Smooth muscle cell (in vitro differentiated cells): ENCODE data around the gene ATP6V0D1. TPM values are rescaled to one million over a fixed set of nuclear protein-coding genes. Genes with fewer than 3 reads are reported as not detected.

Source experiments
- DNase-seq: peaks from one replicate; lab custom pipeline; 2025; ENCODE audit not compliant: unreplicated experiment; lab: John Stamatoyannopoulos, UW
- H2AFZ ChIP-seq: fragments of 200-600 bp; sonication (generic); 2 replicates; pipeline ENCODE4 v1.6.0; 2016; ENCODE audit warnings: antibody characterized with exemption, low read depth, mild to moderate bottlenecking
- H3F3A ChIP-seq: fragments of 200-600 bp; sonication (generic); 2 replicates; pipeline ENCODE4 v1.6.0; 2017; ENCODE audit warnings: antibody characterized with exemption, low read depth
- H3K27ac ChIP-seq: fragments of 200-600 bp; sonication (generic); 2 replicates; pipeline ENCODE4 v1.5.1; 2016; ENCODE audit warnings: low read depth, mild to moderate bottlenecking
- H3K27me3 ChIP-seq: fragments of 200-600 bp; sonication (generic); 2 replicates; pipeline ENCODE4 v1.6.1; 2016; ENCODE audit warnings: low read depth, mild to moderate bottlenecking
- H3K36me3 ChIP-seq: fragments of 200-600 bp; sonication (generic); 2 replicates; pipeline ENCODE4 v1.5.1; 2016; ENCODE audit warnings: low read depth
- H3K4me1 ChIP-seq: fragments of 200-600 bp; sonication (generic); 2 replicates; pipeline ENCODE4 v1.5.1; 2016; ENCODE audit warnings: low read depth
- H3K4me2 ChIP-seq: fragments of 200-600 bp; sonication (generic); 2 replicates; pipeline ENCODE4 v1.6.0; 2016; ENCODE audit warnings: mild to moderate bottlenecking
- H3K4me3 ChIP-seq: fragments of 200-600 bp; sonication (generic); 2 replicates; pipeline ENCODE4 v1.5.1; 2016; ENCODE audit warnings: mild to moderate bottlenecking
- H3K79me2 ChIP-seq: fragments of 200-600 bp; sonication (generic); 2 replicates; pipeline ENCODE4 v1.6.0; 2016; ENCODE audit warnings: low read depth, mild to moderate bottlenecking
- H3K9ac ChIP-seq: fragments of 200-600 bp; sonication (generic); 2 replicates; pipeline ENCODE4 v1.6.0; 2016; ENCODE audit warnings: low read depth
- H3K9me3 ChIP-seq: fragments of 200-600 bp; sonication (generic); replicated peaks from 2 replicates; pipeline ENCODE4 v1.5.1; 2016; ENCODE audit warnings: low read depth
- H4K20me1 ChIP-seq: fragments of 200-600 bp; sonication (generic); 2 replicates; pipeline ENCODE4 v1.6.0; 2016; ENCODE audit warnings: low read depth
- WGBS: methylation state at CpG from one replicate; pipeline ENCODE4 v1.1.7; 2016; ENCODE audit warnings: low lambda C conversion rate; 5-methylcytosine and 5-hydroxymethylcytosine counted together
- polyA plus RNA-seq: library from polyadenylated mRNA; unstranded; fragments of >200 nt; fragmentation: Nextera tagmentation; extraction: Ambion mirVana; gene quantifications from 2 replicates; pipeline ENCODE4 v1.2.1, GENCODE V29; 2016
- total RNA-seq: library from RNA; depleted of rRNA; stranded (reverse); fragments of >200 nt; gene quantifications from 2 replicates; pipeline ENCODE4 v1.2.3, GENCODE V29; 2014
- TF ChIP-seq, protein P1 (sequence below): fragments of 200-600 bp; sonication (generic); IDR thresholded peaks from 2 replicates; pipeline ENCODE4 v1.5.1; 2017; ENCODE audit warnings: borderline replicate concordance, mild to moderate bottlenecking, antibody characterized with exemption; ENCODE audit not compliant: insufficient read depth, poor library complexity, severe bottlenecking

The ATP6V0D1 gene
- total and polyA plus RNA-seq, 2 experiments from 2014 or later: 96.8 to 114 TPM

DNA sequence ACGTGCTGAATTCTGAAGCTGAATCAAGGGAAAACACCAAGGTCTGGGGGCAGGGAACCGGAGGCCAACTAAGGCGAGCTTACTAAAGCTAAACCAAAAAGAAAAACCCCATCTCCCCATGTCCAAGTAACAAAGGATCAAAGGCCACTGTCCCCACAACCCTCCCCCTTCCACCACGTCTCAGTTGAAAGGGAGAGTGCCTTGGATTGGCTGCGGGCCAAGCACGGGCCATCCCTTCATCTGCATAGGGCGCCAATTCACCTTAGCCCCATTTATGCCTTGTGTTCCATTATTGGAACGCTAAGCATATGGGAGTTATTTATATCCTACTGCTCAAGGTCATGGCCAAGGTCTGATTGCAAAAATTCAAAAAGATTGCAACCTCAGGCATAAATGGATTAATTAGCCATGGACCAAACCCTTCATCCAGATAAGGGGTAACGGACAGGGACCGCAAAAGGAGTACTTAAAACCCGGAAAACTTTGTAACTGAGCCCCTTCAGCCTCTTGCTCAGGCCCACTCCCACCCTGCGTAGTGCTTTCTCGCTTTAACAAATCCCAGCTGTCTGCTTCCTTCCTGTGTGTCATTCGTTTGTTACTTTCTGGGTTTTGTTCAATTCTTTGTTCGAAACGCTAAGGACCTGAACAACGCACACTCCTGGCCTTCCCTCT lies 740 bp upstream of the ATP6V0D1 start:
- WGBS: 68% methylated on average over 17 of the region's 17 CpGs
- no peak overlapping the region for H3K27ac ChIP-seq
- DNase-seq: no peak
- H3F3A ChIP-seq: no peaks in the 10 kb centered on the region
- H2AFZ ChIP-seq: peak overlapping the region; percentile 64
- no peaks in the 10 kb centered on the region for H3K9me3 ChIP-seq
- peak overlapping the region; percentile 53 for H3K4me3 ChIP-seq
- H3K79me2 ChIP-seq: peaks cover 35% of the 10 kb centered on the region
- no peaks in the 10 kb centered on the region for H3K4me1 ChIP-seq
- H3K36me3 ChIP-seq: no peaks in the 10 kb centered on the region
- peaks cover 30% of the 10 kb centered on the region for H4K20me1 ChIP-seq
- H3K9ac ChIP-seq: peak overlapping the region; percentile 3
- TF ChIP-seq, protein P1, sequence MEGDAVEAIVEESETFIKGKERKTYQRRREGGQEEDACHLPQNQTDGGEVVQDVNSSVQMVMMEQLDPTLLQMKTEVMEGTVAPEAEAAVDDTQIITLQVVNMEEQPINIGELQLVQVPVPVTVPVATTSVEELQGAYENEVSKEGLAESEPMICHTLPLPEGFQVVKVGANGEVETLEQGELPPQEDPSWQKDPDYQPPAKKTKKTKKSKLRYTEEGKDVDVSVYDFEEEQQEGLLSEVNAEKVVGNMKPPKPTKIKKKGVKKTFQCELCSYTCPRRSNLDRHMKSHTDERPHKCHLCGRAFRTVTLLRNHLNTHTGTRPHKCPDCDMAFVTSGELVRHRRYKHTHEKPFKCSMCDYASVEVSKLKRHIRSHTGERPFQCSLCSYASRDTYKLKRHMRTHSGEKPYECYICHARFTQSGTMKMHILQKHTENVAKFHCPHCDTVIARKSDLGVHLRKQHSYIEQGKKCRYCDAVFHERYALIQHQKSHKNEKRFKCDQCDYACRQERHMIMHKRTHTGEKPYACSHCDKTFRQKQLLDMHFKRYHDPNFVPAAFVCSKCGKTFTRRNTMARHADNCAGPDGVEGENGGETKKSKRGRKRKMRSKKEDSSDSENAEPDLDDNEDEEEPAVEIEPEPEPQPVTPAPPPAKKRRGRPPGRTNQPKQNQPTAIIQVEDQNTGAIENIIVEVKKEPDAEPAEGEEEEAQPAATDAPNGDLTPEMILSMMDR: no peak
- H3K4me2 ChIP-seq: peak overlapping the region; percentile 90
- no peaks in the 10 kb centered on the region for H3K27me3 ChIP-seq

DNA sequence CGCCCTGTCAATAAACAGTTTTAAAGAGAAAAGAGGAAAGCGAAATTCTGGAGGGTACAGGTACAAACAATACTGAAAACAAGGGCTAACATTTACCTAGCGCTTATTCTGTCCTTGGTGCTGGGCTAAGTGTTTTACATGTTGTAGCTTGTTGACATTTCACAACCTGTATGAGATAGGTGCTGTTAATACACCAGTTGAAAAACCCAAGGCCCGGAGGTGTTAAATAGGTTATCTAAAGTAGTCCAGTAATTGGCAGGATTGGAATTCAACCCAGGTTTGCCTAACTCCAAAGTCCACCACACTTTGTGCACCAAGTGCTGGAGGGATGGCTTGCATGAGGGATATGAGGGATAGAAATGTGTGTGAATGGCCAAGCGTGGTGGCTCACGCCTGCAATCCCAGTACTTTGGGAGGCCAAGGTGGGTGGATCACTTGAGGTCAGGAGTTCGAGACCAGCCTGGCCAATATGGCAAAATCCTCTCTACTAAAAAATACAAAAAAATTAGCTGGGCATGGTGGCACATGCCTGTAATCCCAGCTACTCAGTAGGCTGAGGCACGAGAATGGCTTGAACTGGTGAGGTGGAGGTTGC lies 2.9 kb downstream of the ATP6V0D1 start:
- Histone ChIP-seq H3K4me1 (no peaks in the 10 kb centered on the region), H3K27ac (no peak overlapping the region), H3K36me3 (no peaks in the 10 kb centered on the region), H3K79me2 (peaks cover 71% of the 10 kb centered on the region), H4K20me1 (peaks cover 66% of the 10 kb centered on the region), H3K4me3 (no peak overlapping the region), H2AFZ (no peak overlapping the region), H3K9me3 (no peaks in the 10 kb centered on the region), H3K4me2 (no peak overlapping the region), H3F3A (no peaks in the 10 kb centered on the region), H3K27me3 (no peaks in the 10 kb centered on the region), H3K9ac (no peak overlapping the region)
- TF ChIP-seq, protein P1: no peak
- WGBS: 96% methylated on average over 8 of the region's 8 CpGs
- no peak for DNase-seq

DNA sequence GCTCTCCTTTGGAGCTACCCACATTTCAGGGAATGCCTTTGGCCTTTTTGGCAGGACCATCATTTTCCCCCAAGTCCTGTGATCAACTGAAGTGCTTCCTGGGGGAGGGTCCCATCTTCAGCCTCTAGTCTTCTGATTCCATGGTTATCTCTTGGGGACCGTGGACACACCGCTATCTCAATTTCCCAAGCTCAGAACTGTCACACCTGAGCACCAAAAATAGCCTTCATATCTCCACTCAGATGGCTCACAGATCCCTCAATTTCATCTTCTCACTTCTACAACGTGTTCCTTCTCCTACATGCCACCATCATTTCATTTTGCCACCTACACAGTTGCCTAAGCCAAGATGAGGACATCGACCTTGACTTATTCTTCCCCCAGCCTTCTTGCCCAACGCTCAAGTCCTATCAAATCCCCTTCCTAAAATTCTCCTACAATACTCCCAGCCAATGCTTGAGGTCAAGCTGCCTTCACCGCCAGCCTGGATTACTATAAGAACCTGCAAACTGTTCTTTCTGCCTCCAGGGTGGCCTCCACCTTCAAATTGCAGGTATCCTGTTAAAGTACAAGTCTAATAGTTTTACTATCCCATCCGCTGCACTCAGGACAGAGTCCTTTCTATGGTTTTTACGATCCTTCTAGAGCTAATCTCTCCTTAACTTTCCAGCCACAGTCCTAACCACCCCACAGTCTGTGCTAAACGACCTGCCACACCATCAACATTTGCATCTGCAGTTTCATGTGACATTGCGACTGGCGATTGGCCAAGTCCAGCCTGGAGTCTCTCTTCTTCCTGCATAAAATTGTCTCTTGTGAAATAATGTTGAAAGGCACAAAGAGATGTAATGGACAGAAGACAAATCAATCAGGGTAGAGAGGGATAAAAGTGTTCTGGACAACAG lies 6.2 kb downstream of the ATP6V0D1 start:
- TF ChIP-seq, protein P1: no peak
- no peak overlapping the region for H2AFZ ChIP-seq
- no peaks in the 10 kb centered on the region for H3K4me1 ChIP-seq
- no peaks in the 10 kb centered on the region for H3K27me3 ChIP-seq
- WGBS: 87% methylated on average over 11 of the region's 11 CpGs
- no peaks in the 10 kb centered on the region for H3K9me3 ChIP-seq
- no peak overlapping the region for H3K9ac ChIP-seq
- H3K79me2 ChIP-seq: peaks cover 91% of the 10 kb centered on the region
- H3K27ac ChIP-seq: no peak overlapping the region
- H3K4me2 ChIP-seq: no peak overlapping the region
- H3F3A ChIP-seq: no peaks in the 10 kb centered on the region
- no peaks in the 10 kb centered on the region for H3K36me3 ChIP-seq
- H4K20me1 ChIP-seq: peaks cover 99% of the 10 kb centered on the region
- DNase-seq: no peak
- H3K4me3 ChIP-seq: no peak overlapping the region
